DMS79 treated with DMSO at 0.1 percent for 48 hours (cell line): Measurements from ENCODE around the gene KLK1.
A peak's percentile ranks its signal among the peaks of the same experiment; 100 is the strongest.
"Not testable (repeated sequence)": the region's sequence is repeated elsewhere in the genome, so short reads cannot be mapped to it uniquely, and the experiment has no call there.

Source experiments
- DNase-seq: peaks from one replicate; lab custom pipeline; 2025; lab: John Stamatoyannopoulos, UW

Gene KLK1

DNA sequence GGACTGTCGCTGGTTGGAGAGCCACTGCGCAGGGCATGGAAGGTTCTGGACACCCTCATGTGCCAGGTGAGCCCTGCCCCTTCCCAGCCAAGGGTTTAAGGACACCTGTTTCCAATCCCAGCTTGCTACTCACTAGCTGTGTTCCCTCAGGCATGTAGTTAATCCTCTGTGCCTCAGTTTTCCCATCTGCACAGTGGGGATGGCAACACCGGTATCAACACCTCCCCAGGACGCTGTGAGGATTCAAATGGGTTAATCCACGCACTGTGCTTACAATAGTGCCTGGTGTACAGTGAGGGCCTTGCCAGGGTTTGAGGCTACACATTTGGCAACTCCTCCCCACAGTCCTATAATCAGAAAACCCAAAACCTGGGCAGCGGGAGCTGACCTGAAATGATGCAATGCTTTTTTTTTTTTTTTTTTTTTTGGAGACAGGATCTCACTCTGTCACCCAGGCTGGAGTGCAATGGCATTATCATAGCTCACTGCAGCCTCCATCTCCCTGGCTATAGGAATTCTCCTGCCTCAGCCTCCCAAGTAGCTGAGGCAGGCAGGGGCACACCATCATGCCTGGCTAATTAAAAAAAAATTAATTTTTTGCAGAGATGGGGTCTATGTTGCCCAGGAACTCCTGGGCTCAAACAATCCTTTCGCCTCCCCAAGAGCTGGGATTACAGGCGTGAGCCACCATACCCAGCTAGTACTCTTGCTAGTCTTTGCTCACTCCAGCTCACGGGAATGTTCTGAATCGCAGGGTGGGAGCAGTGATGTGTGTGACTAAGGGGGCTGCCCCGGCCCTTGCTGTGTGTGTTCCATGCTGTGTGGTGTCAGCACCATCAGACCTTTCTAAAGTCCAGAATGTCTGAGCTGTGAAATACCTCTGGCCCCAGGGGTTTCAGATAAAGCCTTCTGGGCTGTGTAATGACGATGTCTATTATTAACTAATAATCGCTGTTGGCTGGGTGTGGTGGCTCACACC lies 31.0 kb downstream of the KLK1 start:
- no peak for DNase-seq

DNA sequence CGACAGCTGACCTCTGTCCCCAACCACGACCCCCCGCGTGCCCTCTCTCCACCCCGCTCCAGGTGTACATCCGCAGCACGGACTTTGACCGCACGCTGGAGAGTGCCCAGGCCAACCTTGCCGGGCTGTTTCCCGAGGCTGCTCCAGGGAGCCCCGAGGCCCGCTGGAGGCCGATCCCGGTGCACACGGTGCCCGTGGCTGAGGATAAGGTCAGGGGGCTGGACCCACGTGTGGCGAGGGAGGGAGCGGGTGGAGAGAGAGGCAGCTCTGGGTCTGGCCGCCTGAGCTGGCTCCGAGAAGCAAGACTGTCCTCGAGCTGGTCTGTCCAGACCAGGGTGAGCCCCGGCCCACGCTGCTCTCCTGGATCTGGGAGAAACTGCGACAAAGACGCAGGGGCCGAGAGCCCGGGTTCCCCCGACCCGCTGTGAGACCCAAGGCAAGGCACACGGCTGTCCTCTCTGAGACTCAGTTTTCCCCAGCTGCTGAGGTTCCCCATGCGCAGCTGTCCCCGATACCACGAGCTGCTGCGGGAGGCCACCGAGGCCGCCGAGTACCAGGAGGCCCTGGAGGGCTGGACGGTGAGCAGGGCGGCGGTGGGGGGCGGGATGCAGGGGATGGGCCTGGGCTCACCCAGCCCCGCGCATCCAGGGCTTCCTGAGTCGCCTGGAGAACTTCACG lies 31.9 kb downstream of the KLK1 start:
- DNase-seq, result no peak

DNA sequence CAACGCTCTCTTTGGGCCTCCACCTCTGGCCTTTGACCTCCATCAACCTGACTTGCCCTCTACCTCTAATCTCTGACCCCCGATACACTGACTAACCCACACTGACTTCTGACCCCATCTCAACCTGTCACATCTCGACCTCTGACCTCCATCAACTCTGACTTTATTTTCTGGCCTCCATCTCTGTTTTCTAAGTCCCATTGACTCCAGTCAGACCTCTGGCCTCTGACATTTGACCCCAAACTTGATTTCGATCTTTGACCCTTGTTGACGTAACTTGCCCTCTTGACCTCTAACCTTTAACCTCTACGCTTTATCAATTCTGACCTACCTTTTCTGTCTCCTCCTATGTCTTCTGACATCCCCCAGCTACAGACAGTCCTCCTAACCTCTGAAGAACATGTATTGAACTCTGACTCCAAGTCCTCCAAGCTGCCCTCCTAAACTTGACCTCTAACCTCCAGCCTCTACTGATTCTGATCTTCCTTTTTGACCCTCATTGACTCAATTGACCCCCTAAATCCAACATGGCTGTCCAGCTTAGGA lies 32.6 kb downstream of the KLK1 start:
- no peak for DNase-seq

DNA sequence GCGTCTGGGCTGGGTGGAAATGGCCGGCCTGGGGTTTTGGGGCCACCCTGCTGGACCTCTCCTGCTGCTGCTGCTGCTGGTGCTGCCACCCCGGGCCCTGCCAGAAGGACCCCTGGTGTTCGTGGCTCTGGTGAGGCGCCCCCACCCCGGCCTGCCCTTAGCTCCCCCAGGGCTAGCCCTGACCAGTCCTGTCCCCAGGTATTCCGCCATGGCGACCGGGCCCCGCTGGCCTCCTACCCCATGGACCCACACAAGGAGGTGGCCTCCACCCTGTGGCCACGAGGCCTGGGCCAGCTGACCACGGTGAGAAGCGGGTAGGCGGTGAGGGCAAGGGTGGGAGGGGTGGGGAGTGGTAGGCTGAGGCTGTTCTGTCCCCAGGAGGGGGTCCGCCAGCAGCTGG lies 33.2 kb downstream of the KLK1 start, which contains the start of gene ACP4:
Gene ACP4 (plus strand): TSS at position 20 of the 400 bp plus-strand sequence. CDS start 0 bp downstream, at position 20.
- DNase-seq, result no peak

DNA sequence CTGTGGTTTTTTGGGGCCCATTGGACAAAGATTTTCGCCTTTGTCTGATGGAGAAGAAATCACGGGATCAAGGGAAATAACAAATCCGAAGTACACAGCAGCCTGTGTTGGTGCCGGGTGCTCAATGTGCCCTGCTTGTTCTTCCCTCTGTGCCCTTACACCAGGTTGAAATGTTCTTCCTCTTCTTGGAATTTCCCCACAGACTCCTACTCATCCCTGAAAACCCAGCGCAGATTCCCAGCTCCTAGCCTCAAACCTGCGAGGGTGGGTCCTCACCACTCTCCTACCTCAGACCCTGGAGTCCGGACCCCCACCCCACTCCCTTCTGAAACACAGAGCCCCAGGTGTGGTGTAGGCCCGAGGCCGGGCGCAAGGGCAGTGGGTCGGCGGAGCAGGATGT lies 38.3 kb downstream of the KLK1 start:
- no peak for DNase-seq

DNA sequence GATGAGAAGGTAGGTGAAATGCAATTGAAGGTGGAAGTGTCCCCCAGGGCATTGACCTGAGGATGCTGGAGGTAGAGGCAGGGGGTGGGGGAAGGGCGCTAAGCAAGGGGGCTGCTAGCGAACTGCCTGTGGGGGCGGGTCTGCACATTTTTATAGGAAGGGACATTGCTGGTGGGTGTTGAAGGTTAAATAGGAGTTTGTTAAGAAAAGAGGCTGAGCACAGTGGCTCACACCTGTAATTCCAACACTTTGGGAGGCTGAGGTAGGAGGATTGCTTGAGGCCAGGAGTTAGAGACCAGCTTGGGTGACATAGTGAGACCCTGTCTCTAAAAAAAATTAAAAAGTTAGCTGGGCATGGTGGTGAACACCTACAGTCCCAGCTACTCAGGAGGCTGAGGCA lies 38.9 kb downstream of the KLK1 start:
- DNase-seq, result no peak

DNA sequence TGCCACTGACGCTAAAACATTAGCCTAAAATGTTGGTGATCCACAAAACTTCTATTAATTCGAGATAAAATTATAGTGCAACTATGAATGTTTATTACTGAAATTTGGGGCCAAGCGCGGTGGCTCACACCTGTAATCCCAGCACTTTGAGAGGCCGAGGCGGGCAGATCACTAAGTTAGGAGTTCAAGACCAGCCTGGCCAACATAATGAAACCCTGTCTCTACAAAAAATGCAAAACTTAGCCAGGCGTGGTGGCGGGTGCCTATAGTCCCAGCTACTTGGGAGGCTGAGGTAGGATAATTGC lies 39.8 kb downstream of the KLK1 start:
- DNase-seq, result not testable (repeated sequence)

DNA sequence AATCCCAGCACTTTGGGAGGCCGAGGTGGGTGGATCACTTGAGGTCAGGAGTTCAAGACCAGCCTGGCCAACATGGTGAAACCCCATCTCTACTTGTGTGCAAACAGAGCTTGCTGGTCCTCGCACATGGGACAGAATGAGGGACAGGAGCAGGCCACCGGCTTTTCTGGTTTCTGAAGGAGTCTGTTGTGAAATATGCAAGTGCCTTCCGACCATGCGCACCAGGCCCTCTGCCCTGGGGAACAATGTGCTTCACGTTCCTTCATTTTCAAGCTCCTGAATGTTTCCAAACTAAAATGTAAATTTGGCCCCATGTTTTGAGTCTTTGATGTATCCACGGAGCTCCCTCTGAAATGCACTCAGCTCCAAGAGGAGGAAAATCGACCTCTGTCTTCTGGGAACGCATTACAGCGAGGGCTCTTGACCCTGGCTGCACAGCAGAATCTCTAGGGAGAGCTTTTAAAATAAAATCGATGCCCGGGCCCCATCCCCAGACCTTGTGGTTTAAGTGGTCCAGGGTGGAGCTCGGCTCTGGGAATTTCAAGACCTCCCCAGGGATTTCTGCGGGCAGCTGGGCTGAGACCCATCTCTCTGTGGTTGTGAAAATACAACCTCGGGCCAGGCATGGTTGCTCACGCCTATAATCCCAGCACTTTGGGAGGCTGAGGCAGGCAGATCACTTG lies 42.7 kb downstream of the KLK1 start:
- no peak for DNase-seq

DNA sequence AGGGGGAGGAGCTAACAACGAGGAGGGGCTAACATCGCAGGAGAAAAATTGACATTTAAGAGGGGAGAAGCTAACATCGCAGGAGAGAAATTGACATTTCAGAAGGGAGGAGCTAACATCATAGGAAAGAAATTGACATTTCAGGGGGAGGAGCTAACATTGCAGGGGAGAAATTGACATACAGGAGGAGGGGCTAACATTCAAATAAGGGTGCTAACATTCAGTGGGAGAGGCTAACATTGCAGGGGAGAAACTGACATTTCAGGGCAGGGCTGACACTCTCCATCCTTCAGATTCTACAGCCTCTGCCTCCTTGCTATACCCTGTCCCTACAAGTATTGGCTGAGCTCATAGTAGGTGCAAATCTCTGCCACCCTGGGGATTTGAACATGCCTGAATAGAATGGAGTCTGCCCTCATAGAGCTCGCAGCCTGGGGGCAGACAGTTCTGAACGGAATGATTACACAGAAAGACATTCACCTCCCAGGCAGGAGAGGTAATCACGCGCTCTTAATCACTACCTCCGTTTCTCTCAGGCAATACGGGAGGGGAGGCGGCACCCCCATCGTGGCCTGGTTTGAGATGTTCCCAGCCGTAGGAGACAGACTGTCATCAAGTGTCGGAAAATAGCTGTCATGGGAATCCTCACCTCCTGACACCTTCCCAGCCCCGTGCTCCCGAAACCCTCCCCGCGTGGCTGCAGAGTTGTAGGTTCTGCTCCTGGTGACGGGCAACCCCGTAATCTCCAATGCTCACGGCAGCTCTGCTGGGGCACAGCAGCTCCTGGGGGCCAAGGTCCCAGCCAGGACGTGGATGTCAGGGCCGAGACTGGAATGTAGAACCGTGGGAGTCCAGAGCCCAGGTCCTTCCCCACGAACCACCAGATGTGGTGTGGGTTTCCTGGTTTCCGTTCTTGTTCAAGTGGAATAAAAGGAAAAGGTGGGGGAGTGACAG lies 43.8 kb downstream of the KLK1 start:
- no peak for DNase-seq

DNA sequence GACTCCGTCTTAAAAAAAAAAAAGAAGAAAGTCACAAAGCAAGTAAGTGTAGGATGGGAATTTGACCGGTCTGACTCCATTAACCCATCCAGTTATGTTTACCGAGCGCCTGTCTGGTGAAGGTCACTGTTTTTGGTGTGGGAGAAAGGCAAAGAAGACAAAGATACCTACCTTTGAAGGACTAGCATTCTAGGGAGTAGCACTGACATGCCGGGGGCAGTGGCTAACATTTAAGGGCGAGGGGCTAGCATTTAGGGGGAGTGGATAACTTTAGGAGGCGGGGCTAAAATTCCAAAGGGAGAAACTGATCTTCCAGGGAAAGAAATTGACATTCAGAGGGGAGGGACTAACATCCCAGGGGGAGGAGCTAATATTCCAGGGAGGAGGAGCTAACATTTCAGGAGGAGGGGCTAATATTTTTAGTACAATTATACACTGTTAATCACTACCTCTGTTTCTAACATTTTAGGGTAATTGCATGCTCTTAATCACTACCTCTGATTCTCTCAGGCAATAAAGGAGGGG lies 44.6 kb downstream of the KLK1 start:
- DNase-seq, result no peak

DNA sequence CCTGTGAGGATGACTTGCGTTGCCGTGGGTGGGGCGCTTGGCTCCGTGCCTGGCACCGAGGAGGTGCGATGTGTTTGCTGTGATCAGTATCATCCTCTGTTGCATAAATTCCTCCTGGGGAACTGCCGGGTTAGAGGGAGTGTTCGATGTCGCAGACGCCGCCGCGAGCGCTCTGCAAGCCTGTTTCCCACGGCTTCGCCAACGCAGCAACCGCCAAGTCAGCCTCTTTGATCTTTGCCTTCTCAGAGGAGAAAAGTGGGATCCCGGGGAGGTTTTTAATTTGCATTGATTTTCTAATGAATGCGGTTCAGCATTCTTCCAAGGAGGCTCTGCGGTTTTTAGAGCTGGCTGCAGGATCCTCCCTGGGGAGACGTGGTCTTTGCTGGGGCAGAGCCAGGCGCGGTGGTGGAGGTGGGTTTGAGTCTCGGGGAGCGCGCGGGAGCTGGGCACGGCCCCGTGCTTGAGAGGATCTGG lies 45.7 kb downstream of the KLK1 start:
- peak; percentile 19 for DNase-seq

DNA sequence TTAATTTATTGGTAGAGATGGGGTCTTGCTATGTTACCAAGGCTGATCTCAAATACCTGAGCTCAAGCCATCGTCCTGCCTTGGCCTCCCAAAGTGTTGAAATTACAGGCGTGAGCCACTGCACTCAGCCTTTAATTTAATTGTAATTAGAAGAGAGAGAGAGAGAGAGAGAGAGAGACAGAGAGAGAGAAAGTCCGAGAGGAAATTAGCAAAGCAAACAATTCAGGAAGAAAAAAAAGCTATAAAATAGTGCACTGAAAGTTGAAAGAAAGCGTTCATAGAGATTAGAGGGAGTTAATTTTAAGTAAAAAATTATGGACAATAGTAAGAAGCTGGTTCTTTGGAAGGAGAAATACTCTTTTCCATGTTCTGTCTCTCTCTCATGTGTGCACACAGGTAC lies 46.3 kb downstream of the KLK1 start:
- DNase-seq, result no peak

DNA sequence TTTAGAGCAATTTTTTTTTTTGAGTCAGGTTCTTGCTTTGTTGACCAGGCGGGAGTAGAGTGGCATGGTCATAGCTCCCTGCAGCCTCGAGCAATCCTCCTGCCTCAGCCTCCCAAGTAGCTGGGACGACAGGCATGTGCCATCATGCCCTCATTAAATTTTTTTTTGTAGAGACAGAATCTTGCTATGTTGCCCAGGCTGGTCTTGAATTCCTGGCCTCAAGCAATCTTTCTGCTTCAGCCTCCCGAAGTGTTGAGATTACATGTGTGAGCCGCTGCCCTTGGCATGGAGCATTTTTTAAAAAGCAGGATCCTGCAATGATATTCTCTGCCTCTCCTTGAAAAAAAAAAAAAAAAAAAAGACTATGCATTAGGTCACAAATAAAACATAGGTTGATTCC lies 47.5 kb downstream of the KLK1 start:
- DNase-seq, result no peak

DNA sequence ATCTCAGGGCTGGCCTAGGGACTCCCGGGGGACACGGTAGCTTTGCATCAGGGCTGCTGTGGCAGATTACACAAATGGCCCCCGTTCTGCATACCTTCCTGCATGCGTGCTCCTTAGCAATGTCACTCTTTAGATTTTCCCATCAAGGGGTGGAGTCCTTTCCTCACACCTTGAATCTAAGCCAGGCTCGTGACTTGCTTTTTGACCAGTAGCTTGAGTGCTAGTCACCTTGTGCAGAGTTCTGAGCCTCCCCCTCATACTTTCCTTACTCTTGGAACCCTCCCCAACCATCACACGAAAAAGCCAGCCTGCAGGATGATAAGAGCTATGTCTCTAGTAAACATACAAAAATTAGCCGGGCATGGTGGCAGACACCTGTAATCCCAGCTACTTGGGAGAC lies 50.1 kb downstream of the KLK1 start:
- not testable (repeated sequence) for DNase-seq

DNA sequence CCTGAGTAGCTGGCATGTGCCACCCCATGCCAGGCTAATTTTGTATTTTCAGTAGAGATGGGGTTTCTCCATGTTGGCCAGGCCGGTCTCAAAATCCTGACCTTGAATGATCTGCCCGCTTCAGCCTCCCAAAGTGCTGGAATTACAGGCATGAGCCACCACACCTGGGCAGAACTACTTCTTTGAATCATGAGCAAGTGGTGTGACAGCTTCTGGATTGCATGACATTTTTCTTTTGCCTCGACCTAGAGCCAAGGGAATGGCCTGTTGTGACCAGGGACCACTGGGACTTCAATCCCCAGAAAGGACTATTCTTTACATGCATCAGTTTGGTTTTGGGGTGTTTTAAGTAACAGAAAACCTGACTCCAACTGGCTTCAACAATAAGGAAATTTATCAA lies 50.7 kb downstream of the KLK1 start:
- not testable (repeated sequence) for DNase-seq

DNA sequence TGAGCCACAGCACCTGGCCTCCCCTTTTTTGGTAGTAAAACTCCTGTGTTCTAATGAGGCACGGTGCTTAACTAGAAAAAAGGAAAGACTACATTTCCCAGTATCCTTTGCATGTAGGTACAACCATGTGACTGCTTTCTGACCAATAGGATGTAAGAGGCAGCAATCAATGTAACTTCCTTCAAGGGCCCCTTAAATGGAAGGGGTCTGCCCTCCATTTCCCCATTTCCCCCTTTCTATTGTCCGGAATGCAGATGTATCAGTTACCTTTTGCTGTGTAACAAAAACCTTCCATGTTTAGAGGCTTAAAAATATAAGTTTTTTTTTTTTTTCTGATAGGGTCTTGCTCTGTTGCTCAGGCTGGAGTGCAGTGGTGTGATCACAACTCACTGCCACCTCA lies 51.1 kb downstream of the KLK1 start:
- DNase-seq, result no peak

DNA sequence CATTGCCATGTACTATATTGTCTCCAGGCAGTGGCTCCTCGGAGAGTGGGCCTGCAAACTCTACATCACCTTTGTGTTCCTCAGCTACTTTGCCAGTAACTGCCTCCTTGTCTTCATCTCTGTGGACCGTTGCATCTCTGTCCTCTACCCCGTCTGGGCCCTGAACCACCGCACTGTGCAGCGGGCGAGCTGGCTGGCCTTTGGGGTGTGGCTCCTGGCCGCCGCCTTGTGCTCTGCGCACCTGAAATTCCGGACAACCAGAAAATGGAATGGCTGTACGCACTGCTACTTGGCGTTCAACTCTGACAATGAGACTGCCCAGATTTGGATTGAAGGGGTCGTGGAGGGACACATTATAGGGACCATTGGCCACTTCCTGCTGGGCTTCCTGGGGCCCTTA lies 52.7 kb downstream of the KLK1 start:
- no peak for DNase-seq

DNA sequence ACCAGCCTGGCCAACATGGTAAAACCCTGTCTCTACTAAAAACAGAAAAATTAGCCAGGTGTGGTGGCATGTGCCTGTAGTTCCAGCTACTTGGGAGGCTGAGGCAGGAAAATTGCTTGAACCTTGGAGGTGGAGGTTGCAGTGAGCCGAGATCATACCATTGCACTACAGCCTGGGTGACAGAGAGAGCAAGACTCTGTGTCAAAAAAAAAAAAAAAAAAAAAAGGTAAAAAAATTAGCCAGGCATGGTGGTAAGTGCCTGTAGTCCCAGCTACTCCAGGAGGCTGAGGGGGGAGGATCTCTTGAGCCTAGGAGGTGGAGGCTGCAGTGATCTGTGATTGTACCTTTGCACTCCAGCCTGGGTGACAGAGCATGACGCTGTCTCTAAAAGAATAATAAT lies 53.4 kb downstream of the KLK1 start, which contains the start of gene GPR32:
Gene GPR32 (plus strand): TSS at position 301 of the 400 bp plus-strand sequence. CDS start 137 bp downstream, outside the sequence.
- DNase-seq, result not testable (repeated sequence)
